HG03139 (cell line): ENCODE data around the gene TMEM25.

Source experiments
- ATAC-seq: cut with Tn5 transposase; IDR thresholded peaks from one replicate; pipeline ENCODE4 v1.9.1; 2021; ENCODE audit not compliant: unreplicated experiment

TMEM25 gene

GRCh38 chr11:118532091-118532490 is 1.1 kb downstream of the TMEM25 start:
- ATAC-seq = no peak

GRCh38 chr11:118532852-118533768 is 2.1 kb downstream of the TMEM25 start:
- ATAC-seq = no peak

- ATAC-seq = no peak
Measured at GRCh38 chr11:118533769-118534729, 3.1 kb downstream of the TMEM25 start.

- ATAC-seq = no peak
Measured at GRCh38 chr11:118535261-118535660, 4.3 kb downstream of the TMEM25 start.

- no peak for ATAC-seq
Measured at GRCh38 chr11:118536726-118537125, 5.7 kb downstream of the TMEM25 start.

- ATAC-seq = no peak
Measured at GRCh38 chr11:118537409-118537980, 6.5 kb downstream of the TMEM25 start.

- ATAC-seq = no peak
Measured at GRCh38 chr11:118544010-118544646, 13.1 kb downstream of the TMEM25 start.

GRCh38 chr11:118544647-118545010 is 13.6 kb downstream of the TMEM25 start:
- no peak for ATAC-seq

- ATAC-seq = no peak
Measured at GRCh38 chr11:118545533-118545932, 14.5 kb downstream of the TMEM25 start.

- ATAC-seq = no peak
Measured at GRCh38 chr11:118547132-118547531, 16.1 kb downstream of the TMEM25 start.

GRCh38 chr11:118552341-118552740 is 21.3 kb downstream of the TMEM25 start:
- no peak for ATAC-seq

- no peak for ATAC-seq
Measured at GRCh38 chr11:118560806-118561205, 29.8 kb downstream of the TMEM25 start.

GRCh38 chr11:118565051-118565450 is 34.1 kb downstream of the TMEM25 start:
- no peak for ATAC-seq

- ATAC-seq = no peak
Measured at GRCh38 chr11:118569670-118570069, 38.7 kb downstream of the TMEM25 start.

- no peak for ATAC-seq
Measured at GRCh38 chr11:118570787-118571186, 39.8 kb downstream of the TMEM25 start.

- peak; percentile 6 for ATAC-seq
Measured at GRCh38 chr11:118571701-118572060, 40.7 kb downstream of the TMEM25 start.

GRCh38 chr11:118572061-118572980 is 41.3 kb downstream of the TMEM25 start, which contains the start of gene ARCN1:
Gene ARCN1 (plus strand): TSS chr11:118572409. CDS start chr11:118572548, 139 bp downstream.
- peak; percentile 55 for ATAC-seq

- peak; percentile 27 for ATAC-seq
Measured at GRCh38 chr11:118572981-118573550, 42.1 kb downstream of the TMEM25 start.

GRCh38 chr11:118574636-118575035 is 43.6 kb downstream of the TMEM25 start:
- no peak for ATAC-seq
